Measurements from ENCODE around the gene FAM171A2. TPM values are rescaled to one million over a fixed set of nuclear protein-coding genes. Genes with fewer than 3 reads are reported as not detected.

Gene FAM171A2
- total RNA-seq, 4 donors from 2014 or later = 0.66 to 6.2 (median 1.1) TPM

- no peak for TF ChIP-seq CTCF (IDR thresholded peaks at IDR 0.05; ENCODE audit: low read depth)
Observed at GRCh38 chr17:44331249-44331760, 32.3 kb downstream of the FAM171A2 start.

- no peak for TF ChIP-seq CTCF (IDR thresholded peaks at IDR 0.05; ENCODE audit: low read depth)
Observed at GRCh38 chr17:44327715-44328449, 35.8 kb downstream of the FAM171A2 start.

- TF ChIP-seq CTCF (IDR thresholded peaks at IDR 0.05; ENCODE audit: low read depth) = no peak
Observed at GRCh38 chr17:44326861-44327444, 36.7 kb downstream of the FAM171A2 start.

- TF ChIP-seq CTCF (IDR thresholded peaks at IDR 0.05; ENCODE audit: low read depth) = no peak
Observed at GRCh38 chr17:44324571-44325275, 38.9 kb downstream of the FAM171A2 start, which contains the start of gene SLC25A39. TSS of gene SLC25A39 (minus strand) at chr17:44324823. CDS start at chr17:44323562, 1,261 bp downstream.

- no peak for TF ChIP-seq CTCF (IDR thresholded peaks at IDR 0.05; ENCODE audit: low read depth)
Observed at GRCh38 chr17:44324092-44324570, 39.5 kb downstream of the FAM171A2 start.

- no peak for TF ChIP-seq CTCF (IDR thresholded peaks at IDR 0.05; ENCODE audit: low read depth)
Observed at GRCh38 chr17:44323359-44324091, 40.1 kb downstream of the FAM171A2 start.

Measured in subcutaneous adipose tissue (tissue), 4 donors.